NCI-H1417 treated with DMSO at 0.1 percent for 48 hours (cell line): ENCODE results near the gene MAGEB3.

ENCODE experiments used
- DNase-seq: peaks from one replicate; lab custom pipeline; 2025; lab: John Stamatoyannopoulos, UW

MAGEB3 gene

DNA sequence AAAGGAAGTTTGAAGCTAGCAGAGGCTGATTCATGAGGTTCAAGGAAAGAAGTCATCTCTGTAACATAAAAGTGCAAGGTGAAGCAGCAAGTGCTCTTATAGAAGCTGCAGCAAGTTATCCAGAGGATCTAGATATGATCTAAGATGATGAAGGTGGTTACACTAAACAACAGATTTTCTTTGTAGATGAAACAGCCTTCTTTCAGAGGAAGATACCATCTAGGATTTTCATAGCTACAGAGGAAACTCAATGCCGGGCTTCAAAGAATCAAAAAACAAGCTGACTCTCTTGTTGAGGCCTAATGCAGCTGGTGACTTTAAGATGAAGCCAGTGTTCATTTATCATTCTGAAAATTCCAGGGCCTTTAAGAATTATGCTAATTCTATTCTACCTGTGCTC lies 50.0 kb downstream of the MAGEB3 start:
- DNase-seq, result no peak

GRCh38 chrX:30282527-30282926 lies 52.1 kb downstream of the MAGEB3 start:
- no peak for DNase-seq

DNA sequence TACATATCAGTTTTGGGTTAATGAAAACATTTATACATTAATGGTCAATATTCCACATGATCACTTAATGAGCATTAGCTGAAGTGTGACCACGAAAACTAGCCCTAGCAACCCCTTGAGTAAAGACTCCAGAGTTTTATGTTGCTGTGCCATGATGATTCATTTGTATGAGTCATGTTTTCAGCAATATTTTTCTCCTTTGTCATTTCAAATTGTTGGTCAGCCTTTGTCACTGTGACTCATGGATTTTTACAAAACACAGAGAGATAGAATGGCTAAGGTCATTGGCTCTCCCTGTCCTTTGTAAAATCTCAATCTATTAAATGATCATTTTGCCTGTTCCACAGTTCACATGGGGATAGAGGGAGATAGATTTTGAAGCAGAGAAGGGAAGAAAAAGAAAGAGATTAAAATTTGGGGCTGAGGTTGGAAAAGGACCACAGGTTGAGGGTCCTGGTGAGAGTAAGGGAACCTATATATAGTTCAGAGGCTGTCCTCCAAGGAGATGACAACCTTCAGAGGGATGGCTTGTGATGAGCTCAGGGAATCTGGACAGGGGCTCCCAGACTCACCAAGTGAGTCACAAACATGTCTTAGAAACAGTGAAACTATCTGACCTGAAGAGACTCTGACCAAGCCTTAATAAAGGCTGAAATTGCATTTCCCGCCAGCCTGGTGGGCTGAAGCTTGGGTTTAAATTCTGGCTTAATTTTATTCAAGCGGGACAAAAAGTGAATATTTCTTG lies 53.2 kb downstream of the MAGEB3 start:
- no peak for DNase-seq
